ENCODE data around the gene CASQ1.

- TF ChIP-seq CREB5 (CRISPR knock-in tag; IDR thresholded peaks at IDR 0.05; ENCODE audit: low read depth) (no peak), ARNTL (CRISPR knock-in tag; IDR thresholded peaks at IDR 0.05; ENCODE audit: borderline replicate concordance, low read depth) (no peak), CSRNP3 (CRISPR knock-in tag; IDR thresholded peaks at IDR 0.05) (no peak), BACH2 (CRISPR knock-in tag; IDR thresholded peaks at IDR 0.05; ENCODE audit: borderline replicate concordance) (no peak), TOX (CRISPR knock-in tag; IDR thresholded peaks at IDR 0.05; ENCODE audit: borderline replicate concordance) (no peak), ZFP30 (CRISPR knock-in tag; IDR thresholded peaks at IDR 0.05) (no peak), PATZ1 (CRISPR knock-in tag; IDR thresholded peaks at IDR 0.05; ENCODE audit: borderline replicate concordance) (no peak), ZFP3 (CRISPR knock-in tag; IDR thresholded peaks at IDR 0.05) (no peak), GLIS3 (CRISPR knock-in tag; IDR thresholded peaks at IDR 0.05) (no peak), ESRRG (CRISPR knock-in tag; IDR thresholded peaks at IDR 0.05) (no peak)
- TF ChIP-seq, protein P1, sequence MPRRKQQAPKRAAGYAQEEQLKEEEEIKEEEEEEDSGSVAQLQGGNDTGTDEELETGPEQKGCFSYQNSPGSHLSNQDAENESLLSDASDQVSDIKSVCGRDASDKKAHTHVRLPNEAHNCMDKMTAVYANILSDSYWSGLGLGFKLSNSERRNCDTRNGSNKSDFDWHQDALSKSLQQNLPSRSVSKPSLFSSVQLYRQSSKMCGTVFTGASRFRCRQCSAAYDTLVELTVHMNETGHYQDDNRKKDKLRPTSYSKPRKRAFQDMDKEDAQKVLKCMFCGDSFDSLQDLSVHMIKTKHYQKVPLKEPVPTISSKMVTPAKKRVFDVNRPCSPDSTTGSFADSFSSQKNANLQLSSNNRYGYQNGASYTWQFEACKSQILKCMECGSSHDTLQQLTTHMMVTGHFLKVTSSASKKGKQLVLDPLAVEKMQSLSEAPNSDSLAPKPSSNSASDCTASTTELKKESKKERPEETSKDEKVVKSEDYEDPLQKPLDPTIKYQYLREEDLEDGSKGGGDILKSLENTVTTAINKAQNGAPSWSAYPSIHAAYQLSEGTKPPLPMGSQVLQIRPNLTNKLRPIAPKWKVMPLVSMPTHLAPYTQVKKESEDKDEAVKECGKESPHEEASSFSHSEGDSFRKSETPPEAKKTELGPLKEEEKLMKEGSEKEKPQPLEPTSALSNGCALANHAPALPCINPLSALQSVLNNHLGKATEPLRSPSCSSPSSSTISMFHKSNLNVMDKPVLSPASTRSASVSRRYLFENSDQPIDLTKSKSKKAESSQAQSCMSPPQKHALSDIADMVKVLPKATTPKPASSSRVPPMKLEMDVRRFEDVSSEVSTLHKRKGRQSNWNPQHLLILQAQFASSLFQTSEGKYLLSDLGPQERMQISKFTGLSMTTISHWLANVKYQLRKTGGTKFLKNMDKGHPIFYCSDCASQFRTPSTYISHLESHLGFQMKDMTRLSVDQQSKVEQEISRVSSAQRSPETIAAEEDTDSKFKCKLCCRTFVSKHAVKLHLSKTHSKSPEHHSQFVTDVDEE (CRISPR knock-in tag; IDR thresholded peaks at IDR 0.05), result no peak
Measured at GRCh38 chr1:160164121-160164520, 26.3 kb upstream of the CASQ1 start.

All from SK-N-SH treated with all-trans-retinoic acid at 6 μM for 48 hours (cell line).